ENCODE measurements around the gene MYRFL. TPM values are rescaled to one million over a fixed set of nuclear protein-coding genes. Genes with fewer than 3 reads are reported as not detected.

Gene MYRFL
- total RNA-seq, 1 donor from 2014 or later = not detected

DNA sequence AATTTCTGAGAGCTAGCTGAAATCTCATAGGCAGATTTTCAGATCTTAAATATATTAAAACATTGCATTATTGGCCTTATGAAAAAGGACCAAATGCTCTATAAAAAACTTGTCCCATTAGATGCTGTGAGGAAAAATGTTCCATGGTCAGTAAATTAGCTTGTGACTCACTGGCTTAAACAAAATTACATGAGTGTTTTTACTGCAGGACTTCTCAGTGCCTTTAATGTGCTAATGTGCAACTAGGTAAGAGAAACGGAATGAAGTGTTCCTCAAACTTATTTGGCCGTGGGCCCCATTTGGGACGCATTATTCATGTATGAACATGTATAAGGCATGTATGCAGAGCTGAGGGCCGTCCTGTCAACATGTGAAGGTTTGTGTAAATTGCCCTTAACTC lies 41.7 kb downstream of the MYRFL start:
- Mint-ChIP-seq H3K27me3 (no peaks in the 10 kb centered on the region), H3K9me3 (no peaks in the 10 kb centered on the region), H3K36me3 (ENCODE audit: low read depth) (no peaks in the 10 kb centered on the region), H3K27ac (no peak overlapping the region), H3K4me3 (no peak overlapping the region), H3K4me1 (no peaks in the 10 kb centered on the region)
- intact Hi-C loops (cut with micrococcal nuclease) = no loop called here
- DNase-seq = no peak

DNA sequence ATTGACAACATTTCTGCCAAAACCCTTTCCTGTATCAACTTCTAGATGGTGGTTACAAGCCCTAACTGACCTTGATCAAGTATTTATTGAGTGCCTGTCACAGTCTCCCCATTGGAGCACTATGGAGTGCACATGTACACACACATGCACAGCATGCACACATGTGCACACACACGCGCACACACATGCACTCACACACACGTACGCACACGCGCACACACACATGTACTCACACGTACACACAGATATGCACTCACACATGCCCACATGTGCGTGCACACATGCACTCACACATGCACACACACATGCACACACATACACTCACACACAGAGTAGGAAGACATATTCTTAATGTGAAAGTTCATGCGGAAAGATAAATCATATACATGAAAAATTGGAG lies 43.7 kb downstream of the MYRFL start:
- H3K9me3 Mint-ChIP-seq = no peaks in the 10 kb centered on the region
- no peak for DNase-seq
- H3K4me1 Mint-ChIP-seq = no peaks in the 10 kb centered on the region
- intact Hi-C loops (cut with micrococcal nuclease) = no loop called here
- no peaks in the 10 kb centered on the region for H3K36me3 Mint-ChIP-seq (ENCODE audit: low read depth)
- H3K4me3 Mint-ChIP-seq = no peak overlapping the region
- peaks cover 3% of the 10 kb centered on the region for H3K27me3 Mint-ChIP-seq
- no peak overlapping the region for H3K27ac Mint-ChIP-seq

DNA sequence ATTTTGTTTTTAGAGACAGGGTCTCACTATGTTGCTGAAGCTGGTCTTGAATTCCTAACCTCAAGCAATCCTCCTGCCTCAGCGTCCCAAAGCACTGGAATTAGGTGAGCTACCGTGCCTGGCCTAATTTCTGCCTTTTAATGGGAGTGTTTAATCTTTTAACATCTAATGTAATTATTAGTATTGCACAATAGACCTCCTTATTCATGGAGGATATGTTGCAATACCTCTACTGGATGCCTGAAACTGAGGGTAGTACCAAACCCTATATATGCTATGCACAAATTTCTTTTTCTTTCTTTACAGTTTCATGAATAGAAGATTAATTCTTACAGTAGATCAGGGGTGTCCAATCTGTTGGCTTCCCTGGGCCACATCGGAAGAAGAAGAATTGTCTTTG lies 47.8 kb downstream of the MYRFL start:
- DNase-seq = no peak
- Mint-ChIP-seq H3K4me1 (no peaks in the 10 kb centered on the region), H3K9me3 (no peaks in the 10 kb centered on the region), H3K27ac (no peak overlapping the region), H3K4me3 (no peak overlapping the region), H3K36me3 (ENCODE audit: low read depth) (no peaks in the 10 kb centered on the region), H3K27me3 (peaks cover 10% of the 10 kb centered on the region)
- intact Hi-C loops (cut with micrococcal nuclease) = no loop called here

DNA sequence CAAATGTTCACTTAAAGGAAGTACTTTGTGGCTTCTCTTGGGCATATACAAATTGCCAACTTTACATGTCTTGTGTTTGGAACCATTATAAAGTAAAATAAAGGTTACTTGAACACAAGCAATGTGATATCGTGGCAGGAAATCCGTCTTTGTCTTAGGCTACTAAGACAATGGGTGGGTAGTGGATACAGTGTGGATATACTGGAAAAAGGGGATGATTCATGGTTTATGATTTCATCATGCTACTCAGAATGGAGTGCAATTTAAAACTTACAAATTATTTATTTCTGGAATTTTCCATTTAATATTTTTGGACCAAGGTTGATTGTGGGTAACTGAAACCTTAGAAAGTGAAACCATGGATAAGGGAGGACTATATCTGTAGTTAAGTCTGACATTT lies 48.4 kb downstream of the MYRFL start:
- H3K4me3 Mint-ChIP-seq = no peak overlapping the region

DNA sequence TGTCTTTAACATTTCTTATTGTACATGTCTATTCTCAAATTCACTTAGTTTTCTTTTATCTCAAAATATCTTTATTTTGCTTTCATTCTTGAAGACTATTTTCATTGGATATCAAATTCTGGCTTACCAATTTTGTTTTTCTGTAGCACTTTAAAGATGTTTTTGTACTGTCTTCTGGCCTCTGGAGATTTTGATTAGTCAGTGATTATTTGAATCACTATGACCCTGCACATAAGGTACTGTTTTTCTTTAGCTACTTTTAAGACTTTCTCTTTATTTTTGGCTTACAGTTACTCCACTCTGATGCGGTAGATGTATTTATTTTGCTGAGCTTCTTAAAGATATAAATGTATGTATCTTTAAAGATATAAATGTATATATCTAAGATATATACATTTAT lies 49.6 kb downstream of the MYRFL start:
- peaks cover 5% of the 10 kb centered on the region for H3K4me1 Mint-ChIP-seq
- DNase-seq = no peak
- H3K36me3 Mint-ChIP-seq (ENCODE audit: low read depth) = no peaks in the 10 kb centered on the region
- intact Hi-C loops (cut with micrococcal nuclease) = no loop called here
- no peak overlapping the region for H3K4me3 Mint-ChIP-seq
- H3K9me3 Mint-ChIP-seq = no peaks in the 10 kb centered on the region
- no peak overlapping the region for H3K27ac Mint-ChIP-seq
- H3K27me3 Mint-ChIP-seq = peaks cover 17% of the 10 kb centered on the region

More for the DNA sequence above, 48.4 kb downstream of the MYRFL start:
- no peaks in the 10 kb centered on the region for H3K36me3 Mint-ChIP-seq (ENCODE audit: low read depth)
- H3K9me3 Mint-ChIP-seq = no peaks in the 10 kb centered on the region
- H3K4me1 Mint-ChIP-seq = no peaks in the 10 kb centered on the region
- intact Hi-C loops (cut with micrococcal nuclease) = no loop called here
- DNase-seq = no peak
- H3K27me3 Mint-ChIP-seq = peaks cover 10% of the 10 kb centered on the region
- H3K27ac Mint-ChIP-seq = no peak overlapping the region

DNA sequence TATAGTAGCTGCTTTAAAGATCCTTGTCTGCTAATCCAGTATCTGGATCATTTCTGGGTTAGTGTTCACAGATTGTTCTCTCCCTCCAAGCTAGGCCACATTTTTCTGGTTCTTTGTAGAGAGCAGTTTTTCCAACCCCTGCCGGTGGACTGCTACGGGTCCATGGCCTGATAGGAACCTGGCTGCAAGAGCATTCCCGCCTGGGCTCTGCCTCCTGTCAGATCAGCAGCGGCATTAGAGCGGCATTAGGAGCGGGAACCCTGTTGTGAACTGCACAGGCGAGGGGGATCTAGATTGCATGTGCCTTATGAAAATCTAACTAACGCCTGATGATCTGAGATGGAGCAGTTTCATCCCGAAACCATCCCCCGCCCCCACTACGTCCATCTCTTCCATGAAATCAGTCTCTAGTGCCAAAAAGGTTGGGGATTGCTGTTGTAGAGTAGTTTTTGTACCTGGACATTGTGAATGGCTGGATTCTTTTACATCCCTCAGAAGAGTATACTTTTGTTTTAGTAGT lies 50.4 kb downstream of the MYRFL start:
- Mint-ChIP-seq H3K27me3 (peaks cover 19% of the 10 kb centered on the region), H3K9me3 (no peaks in the 10 kb centered on the region), H3K4me3 (no peak overlapping the region), H3K27ac (no peak overlapping the region), H3K36me3 (ENCODE audit: low read depth) (no peaks in the 10 kb centered on the region), H3K4me1 (peaks cover 5% of the 10 kb centered on the region)
- intact Hi-C loops (cut with micrococcal nuclease) = no loop called here
- no peak for DNase-seq

DNA sequence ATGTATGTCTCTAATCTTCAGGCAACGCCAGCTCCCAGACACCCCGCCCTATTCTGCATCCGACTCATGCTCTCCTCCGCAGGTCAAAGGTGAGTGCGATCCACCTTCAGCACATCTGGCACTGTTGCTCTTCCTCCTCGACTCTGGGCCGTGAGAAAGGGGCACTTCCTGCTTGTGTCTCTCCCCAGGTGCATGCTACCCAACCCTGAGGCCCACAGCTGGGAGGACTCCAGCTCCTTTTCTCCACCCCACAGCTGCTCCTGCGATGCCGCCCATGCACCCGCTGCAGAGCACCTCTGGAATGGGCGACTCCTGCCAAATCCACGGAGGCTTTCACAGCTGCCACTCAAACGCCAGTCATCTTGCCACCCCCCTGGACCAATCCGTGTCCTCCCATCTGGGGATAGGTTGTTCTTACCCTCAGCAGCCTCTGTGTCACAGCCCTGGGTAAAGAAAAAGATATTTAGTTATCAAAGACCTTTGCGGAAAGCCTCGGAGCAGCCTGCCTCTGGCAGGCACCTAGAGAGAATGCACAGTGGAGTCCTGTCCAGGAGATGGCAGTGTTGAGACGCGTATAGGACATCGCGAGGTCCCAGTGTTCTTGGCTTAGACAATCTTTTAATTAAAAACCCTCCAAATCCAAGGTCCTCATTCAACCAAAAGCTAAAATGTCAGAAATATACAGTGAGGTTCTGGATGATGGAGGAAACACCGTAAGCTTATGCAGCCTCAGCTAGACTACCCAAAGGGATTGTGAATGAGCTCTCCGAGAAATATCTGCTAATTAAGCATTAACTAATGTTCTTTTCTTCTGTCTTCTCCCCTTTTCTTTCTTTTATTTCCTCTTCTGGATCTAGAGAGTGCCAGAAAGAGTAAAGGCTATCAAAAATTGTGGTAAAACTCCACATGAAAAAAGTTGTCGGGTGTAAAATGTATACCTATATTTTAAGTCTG lies 54.3 kb downstream of the MYRFL start:
- intact Hi-C loops (cut with micrococcal nuclease) = loop anchor here (1.0 to 2.0 kb wide), 2 partner anchors 698 to 852 kb away; no protein-coding TSS in a partner anchor
- Mint-ChIP-seq H3K9me3 (no peaks in the 10 kb centered on the region), H3K4me1 (peaks cover 5% of the 10 kb centered on the region), H3K36me3 (ENCODE audit: low read depth) (no peaks in the 10 kb centered on the region), H3K4me3 (no peak overlapping the region), H3K27ac (no peak overlapping the region), H3K27me3 (peaks cover 16% of the 10 kb centered on the region)
- peak; percentile 87 for DNase-seq

DNA sequence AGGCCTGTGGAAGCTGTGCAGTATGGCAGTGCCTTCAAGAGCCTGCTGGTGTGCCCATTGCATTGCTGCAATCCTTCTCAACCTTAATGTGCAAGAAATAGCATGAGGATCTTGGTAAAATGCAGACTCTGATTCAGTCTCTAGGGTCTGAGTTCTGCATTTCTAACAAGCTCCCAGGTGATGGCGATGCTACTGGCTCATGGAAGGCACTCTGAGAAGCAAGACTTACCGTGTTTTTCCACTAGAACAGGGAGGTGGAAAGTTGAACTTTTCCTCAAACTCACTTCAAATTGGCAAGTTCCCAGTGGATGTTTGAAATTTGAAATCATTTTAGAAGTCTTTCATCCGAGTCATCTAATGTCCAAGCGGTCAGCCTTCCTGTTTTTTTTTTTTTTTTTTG lies 55.5 kb downstream of the MYRFL start:
- Mint-ChIP-seq H3K27me3 (peaks cover 16% of the 10 kb centered on the region), H3K9me3 (no peaks in the 10 kb centered on the region), H3K36me3 (ENCODE audit: low read depth) (no peaks in the 10 kb centered on the region), H3K4me1 (peaks cover 5% of the 10 kb centered on the region), H3K4me3 (no peak overlapping the region), H3K27ac (no peak overlapping the region)
- DNase-seq = no peak
- intact Hi-C loops (cut with micrococcal nuclease) = no loop called here

DNA sequence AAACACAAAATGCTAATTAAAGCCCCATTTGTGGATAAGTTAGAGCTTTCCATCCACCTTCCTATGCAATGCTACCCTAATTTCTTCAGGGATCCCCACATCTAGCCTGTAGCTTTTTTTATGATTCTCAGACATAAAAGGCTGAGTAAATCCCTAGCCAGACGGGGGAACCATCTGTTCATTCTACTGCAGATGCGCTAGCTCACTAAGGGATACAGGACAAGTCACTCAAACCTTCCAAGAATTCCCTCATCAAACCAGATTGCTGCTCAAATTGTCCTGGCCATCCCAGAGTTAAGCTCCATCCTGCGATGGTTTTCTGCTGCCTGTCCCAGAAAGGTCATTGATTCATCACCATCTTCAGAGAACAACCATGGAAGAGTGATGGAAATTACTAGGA lies 56.7 kb downstream of the MYRFL start:
- no peak overlapping the region for H3K27ac Mint-ChIP-seq
- no peak overlapping the region for H3K4me3 Mint-ChIP-seq
- H3K4me1 Mint-ChIP-seq = peaks cover 5% of the 10 kb centered on the region
- no peaks in the 10 kb centered on the region for H3K36me3 Mint-ChIP-seq (ENCODE audit: low read depth)
- no peak for DNase-seq
- peaks cover 11% of the 10 kb centered on the region for H3K27me3 Mint-ChIP-seq
- no peaks in the 10 kb centered on the region for H3K9me3 Mint-ChIP-seq
- intact Hi-C loops (cut with micrococcal nuclease) = no loop called here

DNA sequence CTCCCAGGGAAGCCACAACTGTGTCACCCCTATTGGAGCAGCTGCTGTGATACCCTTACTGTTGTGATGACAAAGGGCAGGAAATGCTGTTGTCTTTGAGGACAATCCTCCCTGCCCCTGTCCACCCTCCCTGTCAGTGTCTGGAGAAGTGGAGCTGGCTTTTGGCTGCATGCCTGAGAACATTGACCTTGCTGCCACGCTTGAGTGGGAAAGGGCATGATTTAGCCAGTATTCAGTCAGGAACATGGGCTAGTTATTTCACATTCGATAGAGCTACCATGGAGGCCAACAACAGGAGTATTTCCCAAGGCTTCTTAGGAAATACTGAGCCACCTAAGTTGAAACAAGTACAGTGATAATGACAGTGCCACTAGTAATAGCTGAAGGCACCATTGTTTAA lies 59.4 kb downstream of the MYRFL start:
- Mint-ChIP-seq H3K4me1 (no peaks in the 10 kb centered on the region), H3K36me3 (ENCODE audit: low read depth) (no peaks in the 10 kb centered on the region), H3K27me3 (peaks cover 9% of the 10 kb centered on the region), H3K4me3 (no peak overlapping the region), H3K27ac (no peak overlapping the region), H3K9me3 (no peaks in the 10 kb centered on the region)
- DNase-seq = peak; percentile 36
- intact Hi-C loops (cut with micrococcal nuclease) = no loop called here

DNA sequence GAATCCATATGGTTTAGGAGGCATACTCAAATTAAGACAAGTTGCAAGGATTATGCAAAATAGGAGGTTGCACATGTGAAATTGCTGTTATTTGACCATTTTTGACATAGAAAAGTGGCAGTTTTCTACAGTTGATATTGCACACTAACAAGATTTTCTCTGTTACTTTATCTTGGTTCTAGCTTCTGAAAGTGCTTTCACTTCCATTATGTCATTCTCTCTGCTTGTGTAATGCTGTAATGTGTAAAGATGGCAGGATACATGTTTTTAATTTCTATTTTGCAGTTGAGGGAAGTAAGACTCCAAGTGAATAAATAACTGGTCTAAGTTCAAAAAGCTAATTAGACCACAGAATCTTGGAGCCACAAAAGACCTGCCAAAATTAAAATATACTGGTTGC lies 60.6 kb downstream of the MYRFL start:
- Mint-ChIP-seq H3K4me1 (no peaks in the 10 kb centered on the region), H3K27ac (no peak overlapping the region), H3K9me3 (no peaks in the 10 kb centered on the region), H3K27me3 (peaks cover 6% of the 10 kb centered on the region), H3K4me3 (no peak overlapping the region), H3K36me3 (ENCODE audit: low read depth) (no peaks in the 10 kb centered on the region)
- intact Hi-C loops (cut with micrococcal nuclease) = no loop called here
- DNase-seq = no peak

DNA sequence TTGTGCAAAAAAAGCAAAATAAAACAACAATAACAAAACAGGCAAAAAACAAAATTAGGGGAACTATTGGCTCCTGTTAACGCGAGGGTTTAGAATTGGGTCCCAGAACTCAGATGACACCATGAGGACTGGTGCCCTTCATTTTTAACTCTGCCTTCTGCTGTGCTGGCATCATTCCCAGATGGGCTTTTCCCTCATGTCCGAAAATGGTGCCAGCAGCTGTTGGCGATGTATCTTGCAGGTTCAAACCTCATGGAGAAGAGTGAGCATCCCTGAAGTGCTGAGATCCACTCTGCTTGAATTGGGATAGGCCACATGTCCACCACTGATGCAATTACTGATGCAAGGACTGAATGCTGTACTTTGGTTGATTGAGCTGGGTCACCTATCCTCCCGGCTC lies 61.1 kb downstream of the MYRFL start:
- Mint-ChIP-seq H3K27ac (no peak overlapping the region), H3K27me3 (peaks cover 6% of the 10 kb centered on the region), H3K9me3 (no peaks in the 10 kb centered on the region), H3K4me3 (no peak overlapping the region), H3K36me3 (ENCODE audit: low read depth) (no peaks in the 10 kb centered on the region), H3K4me1 (no peaks in the 10 kb centered on the region)
- no peak for DNase-seq
- intact Hi-C loops (cut with micrococcal nuclease) = no loop called here

DNA sequence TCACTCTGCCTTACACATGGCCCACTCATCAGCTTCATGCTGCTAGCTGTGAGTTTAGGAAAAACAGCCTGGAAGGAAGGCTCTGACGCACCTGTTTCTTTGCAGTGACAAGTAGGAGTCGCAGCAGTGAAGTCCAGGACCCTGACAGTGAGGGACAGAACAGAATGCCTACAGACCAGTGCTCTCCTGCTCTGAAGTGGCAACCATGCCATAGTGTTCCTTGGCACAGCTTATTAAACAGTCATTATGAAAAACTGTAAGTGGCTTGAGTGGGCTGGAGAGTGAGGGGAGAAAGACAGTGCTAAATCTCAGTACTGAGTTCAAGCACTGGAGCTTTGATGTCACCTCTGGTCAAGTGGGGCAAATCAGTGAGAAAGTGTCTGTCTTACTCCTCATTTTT lies 61.7 kb downstream of the MYRFL start:
- no peaks in the 10 kb centered on the region for H3K4me1 Mint-ChIP-seq
- H3K4me3 Mint-ChIP-seq = no peak overlapping the region
- no peaks in the 10 kb centered on the region for H3K9me3 Mint-ChIP-seq
- intact Hi-C loops (cut with micrococcal nuclease) = no loop called here
- peaks cover 7% of the 10 kb centered on the region for H3K27me3 Mint-ChIP-seq
- no peak for DNase-seq
- no peak overlapping the region for H3K27ac Mint-ChIP-seq
- no peaks in the 10 kb centered on the region for H3K36me3 Mint-ChIP-seq (ENCODE audit: low read depth)

DNA sequence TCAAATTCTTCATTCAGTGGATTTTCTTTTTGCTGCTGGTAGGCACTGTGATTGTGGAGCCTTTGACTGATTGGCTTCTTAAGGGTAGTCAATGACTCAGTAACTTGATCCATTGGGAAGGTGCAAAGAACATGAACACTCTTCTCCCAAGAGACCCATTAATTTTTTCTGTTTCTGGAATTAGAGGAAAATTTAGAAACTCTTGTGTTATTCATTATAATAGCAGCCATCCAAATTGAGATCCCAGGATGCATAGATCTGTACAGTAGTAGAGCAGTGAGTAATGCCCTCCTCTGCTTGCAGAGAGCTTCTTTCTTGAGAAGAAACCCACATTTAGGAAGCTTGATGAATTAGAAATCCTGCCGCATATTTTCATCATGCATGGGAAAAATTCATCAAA lies 63.9 kb downstream of the MYRFL start:
- Mint-ChIP-seq H3K4me3 (no peak overlapping the region), H3K27me3 (peaks cover 7% of the 10 kb centered on the region), H3K4me1 (no peaks in the 10 kb centered on the region), H3K36me3 (ENCODE audit: low read depth) (no peaks in the 10 kb centered on the region), H3K27ac (no peak overlapping the region), H3K9me3 (no peaks in the 10 kb centered on the region)
- DNase-seq = no peak
- intact Hi-C loops (cut with micrococcal nuclease) = no loop called here

Measured in activated CD4-positive, alpha-beta T cell treated with anti-CD3 and anti-CD28 coated beads, Interleukin-2, amount 10 ng/mL, durations not matched to agents 24 days and 14 days (primary cell).